ENCODE measurements around the gene NCLN.
"Not testable (repeated sequence)": the region's sequence is repeated elsewhere in the genome, so short reads cannot be mapped to it uniquely, and the experiment has no call there.

Gene NCLN

GRCh38 chr19:3229346-3229743 is 43.6 kb downstream of the NCLN start:
- no peak for DNase-seq

- DNase-seq = no peak
Measured at GRCh38 chr19:3229888-3230496, 44.3 kb downstream of the NCLN start.

- no peak for DNase-seq
Measured at GRCh38 chr19:3231288-3231687, 45.6 kb downstream of the NCLN start.

- DNase-seq = no peak
Measured at GRCh38 chr19:3233116-3233515, 47.4 kb downstream of the NCLN start.

GRCh38 chr19:3233831-3234230 is 48.1 kb downstream of the NCLN start:
- no peak for DNase-seq

- no peak for DNase-seq
Measured at GRCh38 chr19:3234800-3235199, 49.1 kb downstream of the NCLN start.

- not testable (repeated sequence) for DNase-seq
Measured at GRCh38 chr19:3235604-3236003, 49.9 kb downstream of the NCLN start.

- no peak for DNase-seq
Measured at GRCh38 chr19:3236272-3236671, 50.5 kb downstream of the NCLN start.

- DNase-seq = no peak
Measured at GRCh38 chr19:3238066-3238561, 52.4 kb downstream of the NCLN start.

GRCh38 chr19:3239367-3239766 is 53.6 kb downstream of the NCLN start:
- no peak for DNase-seq

- no peak for DNase-seq
Measured at GRCh38 chr19:3243819-3244700, 58.3 kb downstream of the NCLN start.

GRCh38 chr19:3245050-3245449 is 59.3 kb downstream of the NCLN start:
- DNase-seq = no peak

- DNase-seq = peak; percentile 25 to 40
Measured at GRCh38 chr19:3248728-3249326, 63.1 kb downstream of the NCLN start.

- DNase-seq = peak; percentile 62 to 68
Measured at GRCh38 chr19:3249408-3249807, 63.7 kb downstream of the NCLN start.

GRCh38 chr19:3250675-3251074 is 64.9 kb downstream of the NCLN start:
- DNase-seq = peak in 1 of 2 experiments; percentile 15

GRCh38 chr19:3251229-3251628 is 65.5 kb downstream of the NCLN start:
- no peak for DNase-seq

GRCh38 chr19:3252650-3253049 is 66.9 kb downstream of the NCLN start:
- no peak for DNase-seq

- DNase-seq = no peak
Measured at GRCh38 chr19:3253270-3253669, 67.5 kb downstream of the NCLN start.

GRCh38 chr19:3254520-3254919 is 68.8 kb downstream of the NCLN start:
- no peak for DNase-seq

- no peak for DNase-seq
Measured at GRCh38 chr19:3257071-3257470, 71.3 kb downstream of the NCLN start.

All from SHP77 (cell line).